HUES6 (cell line): Measurements from ENCODE around the gene MAVS.
"Not testable (repeated sequence)": the region's sequence is repeated elsewhere in the genome, so short reads cannot be mapped to it uniquely, and the experiment has no call there.

ENCODE experiments used
- H3K27ac ChIP-seq: 2 replicates; pipeline ENCODE4 v1.7.0; 2013; ENCODE audit warnings: low read depth, mild to moderate bottlenecking, low read length, inconsistent platforms
- H3K27me3 ChIP-seq: 2 replicates; pipeline ENCODE4 v1.6.1; 2013; ENCODE audit warnings: low read length; ENCODE audit not compliant: control insufficient read depth, insufficient read depth
- H3K36me3 ChIP-seq: 2 replicates; pipeline ENCODE4 v1.6.1; 2013; ENCODE audit warnings: low read length; ENCODE audit not compliant: control insufficient read depth, insufficient read depth
- H3K4me1 ChIP-seq: 2 replicates; pipeline ENCODE4 v1.6.1; 2013; ENCODE audit warnings: low read length; ENCODE audit not compliant: control insufficient read depth, insufficient read depth
- H3K4me3 ChIP-seq: 2 replicates; pipeline ENCODE4 v1.5.1; 2013; ENCODE audit warnings: low read depth, low read length
- H3K9ac ChIP-seq: one replicate; pipeline ENCODE4 v1.6.1; 2013; ENCODE audit warnings: mild to moderate bottlenecking, low read length
- H3K9me3 ChIP-seq: 2 replicates; pipeline ENCODE4 v1.6.1; 2013; ENCODE audit warnings: low read depth, low read length; ENCODE audit not compliant: control insufficient read depth, insufficient read depth

Gene MAVS

DNA sequence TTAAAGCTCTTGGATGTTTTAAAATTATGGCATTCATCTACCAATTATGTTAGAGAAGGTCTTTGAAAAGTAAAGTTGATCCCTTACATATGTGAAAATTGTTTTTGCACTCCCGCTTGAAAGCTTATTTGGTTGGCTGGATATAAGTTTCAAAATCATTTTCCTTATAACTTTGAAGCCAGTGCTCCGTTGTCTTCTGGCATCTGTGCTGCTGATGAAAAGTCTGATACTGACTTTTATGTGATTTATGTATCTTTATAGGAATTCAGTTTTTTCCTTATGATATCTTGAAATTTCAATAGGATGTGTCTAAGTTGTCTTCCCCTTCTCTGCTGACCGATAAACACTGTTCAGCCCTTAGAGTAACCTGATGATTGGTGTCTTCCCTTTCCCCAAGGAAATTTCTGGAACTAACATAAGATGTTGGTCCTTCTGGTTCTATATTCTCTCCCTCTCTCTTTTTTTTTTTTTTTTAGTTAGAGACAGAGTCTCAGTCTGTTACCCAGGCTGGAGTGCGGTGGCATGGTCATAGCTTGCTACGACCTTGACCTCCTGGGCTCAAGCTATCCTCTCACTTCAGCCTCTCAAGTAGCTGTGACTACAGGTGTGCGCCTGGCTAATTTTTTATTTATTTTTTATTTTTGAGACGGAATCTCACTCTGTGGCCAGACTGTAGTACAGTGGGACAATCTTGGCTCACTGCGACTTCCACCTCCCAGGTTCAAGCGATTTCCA is 55.2 kb downstream of the MAVS start:
- no peak overlapping the region for H3K4me3 ChIP-seq
- H3K27ac ChIP-seq = no peak overlapping the region
- H3K9me3 ChIP-seq = no peaks in the 10 kb centered on the region
- peaks cover 13% of the 10 kb centered on the region for H3K4me1 ChIP-seq
- H3K9ac ChIP-seq = no peak overlapping the region
- peaks cover 13% of the 10 kb centered on the region for H3K36me3 ChIP-seq
- H3K27me3 ChIP-seq = no peaks in the 10 kb centered on the region

DNA sequence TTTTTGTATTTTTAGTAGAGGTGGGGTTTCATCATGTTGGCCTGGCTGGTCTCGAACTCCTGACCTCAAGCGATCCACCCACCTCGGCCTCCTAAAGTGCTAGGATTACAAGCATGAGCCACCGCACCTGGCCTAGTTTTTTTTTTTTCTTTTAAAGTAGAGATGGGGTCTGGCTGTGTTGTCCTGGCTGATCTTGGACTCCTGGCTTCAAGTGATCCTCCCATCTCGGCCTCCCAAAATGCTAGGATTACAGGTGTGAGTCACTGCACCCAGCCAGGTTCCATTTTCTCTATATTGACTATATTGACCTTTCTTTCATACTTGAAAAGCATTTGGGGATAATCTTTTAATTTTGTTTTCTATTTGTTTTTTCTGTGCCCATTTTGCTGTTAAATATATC is 55.8 kb downstream of the MAVS start:
- Histone ChIP-seq H3K4me1 (peaks cover 8% of the 10 kb centered on the region), H3K9ac (no peak overlapping the region), H3K4me3 (no peak overlapping the region), H3K27ac (no peak overlapping the region), H3K27me3 (no peaks in the 10 kb centered on the region), H3K9me3 (no peaks in the 10 kb centered on the region), H3K36me3 (peaks cover 10% of the 10 kb centered on the region)

DNA sequence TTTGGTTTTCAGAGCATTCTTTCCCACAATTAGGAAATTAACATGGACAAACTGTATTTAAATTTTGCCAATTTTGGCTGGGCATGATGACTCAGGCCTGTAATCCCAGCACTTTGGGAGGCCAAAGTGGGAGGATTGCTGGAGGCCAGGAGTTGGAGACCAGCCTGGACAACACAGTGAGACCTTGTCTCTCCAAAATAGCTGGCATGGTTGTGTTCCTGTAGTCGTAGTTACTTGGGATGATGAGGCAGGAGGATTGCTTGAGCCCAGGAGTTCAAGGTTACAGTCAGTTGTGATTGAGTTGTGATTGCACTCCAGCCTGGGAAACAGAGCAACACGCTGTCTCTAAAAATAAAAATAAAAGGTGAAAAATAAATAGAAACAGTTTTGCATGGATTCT is 57.6 kb downstream of the MAVS start:
- Histone ChIP-seq H3K4me3 (no peak overlapping the region), H3K36me3 (peaks cover 27% of the 10 kb centered on the region), H3K9ac (no peak overlapping the region), H3K4me1 (peaks cover 8% of the 10 kb centered on the region), H3K27ac (no peak overlapping the region), H3K9me3 (no peaks in the 10 kb centered on the region), H3K27me3 (no peaks in the 10 kb centered on the region)

DNA sequence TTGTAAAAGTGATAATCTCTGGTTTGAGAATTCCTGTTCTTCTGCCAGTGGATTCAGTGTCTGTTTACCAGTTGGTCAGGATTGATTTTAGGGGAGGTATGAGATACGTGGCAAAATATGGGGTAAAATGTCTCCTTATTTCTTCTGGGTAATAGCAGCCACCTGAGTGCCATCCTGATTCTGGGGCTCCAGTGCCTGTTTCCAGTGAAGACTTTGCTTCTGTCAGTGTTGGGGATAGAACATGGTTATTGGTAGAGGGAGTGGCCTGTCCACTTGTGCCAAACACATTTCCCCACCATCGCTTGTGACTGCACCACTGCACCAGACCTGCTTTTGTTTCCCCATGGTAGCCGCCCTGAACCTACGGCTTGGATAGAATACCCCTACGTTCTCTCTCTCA is 58.2 kb downstream of the MAVS start:
- peaks cover 33% of the 10 kb centered on the region for H3K36me3 ChIP-seq
- no peaks in the 10 kb centered on the region for H3K9me3 ChIP-seq
- no peak overlapping the region for H3K27ac ChIP-seq
- no peak overlapping the region for H3K9ac ChIP-seq
- no peaks in the 10 kb centered on the region for H3K27me3 ChIP-seq
- H3K4me3 ChIP-seq = no peak overlapping the region
- H3K4me1 ChIP-seq = peaks cover 8% of the 10 kb centered on the region

DNA sequence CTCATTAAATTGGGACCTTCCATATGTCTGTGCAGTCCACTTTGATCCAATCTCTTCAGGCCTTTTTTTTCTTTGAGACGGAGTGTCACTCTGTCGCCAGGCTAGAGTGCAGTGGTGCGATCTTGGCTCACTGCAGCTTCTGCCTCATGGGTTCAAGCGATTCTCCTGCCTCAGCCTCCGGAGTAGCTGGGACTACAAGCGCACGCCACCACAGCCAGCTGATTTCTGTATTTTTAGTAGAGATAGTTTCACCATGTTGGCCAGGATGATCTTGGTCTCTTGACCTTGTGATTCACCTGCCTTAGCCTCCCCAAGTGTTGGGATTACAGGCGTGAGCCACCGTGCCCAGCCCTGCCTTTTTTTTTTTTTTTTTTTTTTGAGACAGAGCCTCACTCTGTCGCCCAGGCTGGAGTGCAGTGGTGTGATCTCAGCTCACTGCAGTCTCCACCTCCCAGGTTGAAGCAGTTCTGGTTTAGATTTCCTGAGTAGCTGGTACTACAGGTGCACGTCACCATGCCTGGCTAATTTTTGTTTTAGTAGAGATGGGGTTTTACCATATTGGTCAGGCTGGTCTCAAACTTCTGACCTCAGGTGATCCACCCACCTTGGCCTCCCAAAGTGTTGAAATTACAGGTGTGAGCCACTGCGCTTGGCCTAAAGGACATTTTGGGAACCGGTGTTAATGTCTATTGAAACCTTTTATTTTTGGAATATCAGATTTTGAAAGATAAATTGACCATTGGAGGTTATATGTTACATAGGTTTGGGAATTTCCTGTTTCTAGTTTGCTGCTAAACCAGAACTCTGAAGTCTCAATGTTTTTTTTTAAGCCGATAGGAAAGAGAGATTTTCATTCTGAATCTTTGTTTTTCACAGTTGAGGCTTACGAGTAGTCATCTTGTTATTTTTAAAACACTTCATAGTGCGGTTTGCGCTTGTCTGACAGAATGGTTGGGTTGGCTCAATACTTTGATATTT is 60.4 kb downstream of the MAVS start:
- peaks cover 55% of the 10 kb centered on the region for H3K36me3 ChIP-seq
- not testable (repeated sequence) for H3K9ac ChIP-seq, H3K27me3 ChIP-seq, H3K9me3 ChIP-seq, H3K4me1 ChIP-seq, H3K27ac ChIP-seq, H3K4me3 ChIP-seq

DNA sequence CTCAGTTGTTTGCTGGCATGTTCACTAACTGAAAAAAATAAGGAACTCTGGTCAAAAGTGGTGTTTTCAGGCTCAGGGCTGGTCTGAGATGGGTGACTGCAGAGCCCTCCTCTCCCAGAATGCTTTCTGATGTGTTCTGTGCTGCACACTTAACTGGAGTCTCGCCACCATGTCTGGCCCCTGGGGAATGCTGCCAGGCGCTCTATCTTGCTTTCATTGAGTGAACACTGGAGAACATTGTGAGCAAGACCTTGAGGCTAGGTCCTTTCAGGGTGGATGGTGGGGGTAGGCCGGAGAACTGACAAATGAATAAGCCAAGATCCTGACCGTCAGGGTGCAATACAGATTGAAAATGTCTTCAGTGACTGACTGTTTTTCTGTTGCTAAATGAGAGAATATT is 62.0 kb downstream of the MAVS start:
- no peak overlapping the region for H3K9ac ChIP-seq
- no peak overlapping the region for H3K4me3 ChIP-seq
- H3K27ac ChIP-seq = no peak overlapping the region
- peaks cover 70% of the 10 kb centered on the region for H3K36me3 ChIP-seq
- no peaks in the 10 kb centered on the region for H3K4me1 ChIP-seq
- no peaks in the 10 kb centered on the region for H3K9me3 ChIP-seq
- no peaks in the 10 kb centered on the region for H3K27me3 ChIP-seq

DNA sequence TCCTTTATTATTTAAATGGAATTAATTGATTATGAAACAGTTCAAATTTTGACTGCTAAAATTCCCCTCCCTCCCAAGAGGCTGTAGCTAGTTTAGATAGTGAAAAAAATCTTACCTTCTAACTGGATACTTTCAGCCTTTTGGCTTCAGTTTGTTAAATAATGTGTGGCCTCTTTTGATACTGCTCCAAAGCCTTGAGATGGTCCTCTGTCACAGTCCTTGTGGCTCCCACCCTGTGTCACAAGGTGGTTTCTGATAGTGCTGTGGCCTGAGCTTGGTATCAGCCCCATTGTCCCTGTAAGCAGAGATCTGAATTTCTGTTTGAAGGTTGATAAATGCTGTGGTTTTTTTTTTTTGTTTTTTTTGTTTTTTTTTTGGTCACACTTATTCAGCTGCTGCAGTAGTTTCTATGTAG is 63.3 kb downstream of the MAVS start:
- H3K4me3 ChIP-seq = no peak overlapping the region
- no peaks in the 10 kb centered on the region for H3K9me3 ChIP-seq
- H3K27ac ChIP-seq = no peak overlapping the region
- H3K9ac ChIP-seq = no peak overlapping the region
- no peaks in the 10 kb centered on the region for H3K4me1 ChIP-seq
- no peaks in the 10 kb centered on the region for H3K27me3 ChIP-seq
- H3K36me3 ChIP-seq = peaks cover 80% of the 10 kb centered on the region

DNA sequence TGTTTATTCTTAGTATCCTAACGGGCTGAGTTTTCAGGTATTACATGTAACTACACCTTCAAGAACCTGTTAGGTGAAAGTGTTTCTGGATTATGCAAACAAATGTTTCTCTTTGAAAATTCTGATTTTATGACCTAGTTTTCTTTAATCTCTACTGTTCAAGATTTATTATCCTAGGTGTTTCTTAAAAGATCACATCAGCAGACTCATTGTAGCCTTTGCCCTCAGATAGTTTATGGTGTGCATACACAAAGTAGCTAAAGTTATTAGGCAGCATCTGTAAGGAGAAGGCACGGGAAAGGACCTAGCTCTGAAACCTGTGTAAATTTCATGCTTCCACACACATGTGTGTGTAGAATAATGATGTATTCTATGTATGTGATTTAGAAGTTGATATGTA is 64.2 kb downstream of the MAVS start:
- Histone ChIP-seq H3K27ac (no peak overlapping the region), H3K9me3 (no peaks in the 10 kb centered on the region), H3K36me3 (peaks cover 87% of the 10 kb centered on the region), H3K9ac (no peak overlapping the region), H3K27me3 (no peaks in the 10 kb centered on the region), H3K4me1 (no peaks in the 10 kb centered on the region), H3K4me3 (no peak overlapping the region)

DNA sequence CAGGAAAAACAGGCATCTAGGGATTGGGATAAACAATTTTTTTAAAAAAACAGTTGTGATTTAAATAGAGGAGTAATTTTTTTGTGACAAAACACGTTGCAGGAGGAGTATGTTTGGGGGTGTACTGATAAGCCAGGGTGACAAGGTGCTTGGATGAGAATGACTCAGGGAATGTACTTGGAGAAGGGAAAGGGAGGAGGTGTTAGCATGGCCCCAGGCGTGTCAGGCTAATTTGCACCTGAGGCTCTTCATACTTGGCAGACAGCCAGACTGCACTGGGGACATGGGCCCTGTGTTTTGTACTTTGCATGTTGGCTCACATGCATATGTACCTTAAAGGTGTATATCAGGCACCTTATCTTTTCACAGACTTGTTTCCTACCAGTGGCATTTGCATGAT is 65.3 kb downstream of the MAVS start:
- Histone ChIP-seq H3K4me1 (no peaks in the 10 kb centered on the region), H3K4me3 (no peak overlapping the region), H3K27me3 (no peaks in the 10 kb centered on the region), H3K9ac (no peak overlapping the region), H3K9me3 (no peaks in the 10 kb centered on the region), H3K36me3 (peaks cover 94% of the 10 kb centered on the region), H3K27ac (no peak overlapping the region)

DNA sequence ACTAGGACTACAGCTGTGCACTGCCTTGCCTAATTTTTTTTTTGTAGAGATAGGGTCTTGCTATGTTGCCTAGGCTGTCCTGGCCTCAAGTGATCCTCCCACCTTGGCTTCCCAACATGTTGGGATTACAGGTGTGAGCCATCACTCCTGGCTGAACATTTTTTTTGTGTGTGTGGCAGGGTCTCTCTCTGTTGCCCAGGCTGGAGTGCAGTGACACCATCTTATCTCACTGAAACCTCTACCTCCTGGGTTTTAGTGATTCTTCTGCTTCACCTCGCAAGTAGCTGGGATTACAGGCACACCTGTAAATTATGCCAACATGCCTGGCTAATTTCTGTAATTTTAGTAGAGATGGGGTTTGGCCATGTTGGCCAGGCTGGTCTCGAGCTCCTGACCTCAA is 67.8 kb downstream of the MAVS start:
- H3K4me1 ChIP-seq = no peaks in the 10 kb centered on the region
- no peaks in the 10 kb centered on the region for H3K27me3 ChIP-seq
- no peaks in the 10 kb centered on the region for H3K9me3 ChIP-seq
- H3K9ac ChIP-seq = no peak overlapping the region
- H3K27ac ChIP-seq = no peak overlapping the region
- H3K4me3 ChIP-seq = no peak overlapping the region
- H3K36me3 ChIP-seq = peaks cover 95% of the 10 kb centered on the region

DNA sequence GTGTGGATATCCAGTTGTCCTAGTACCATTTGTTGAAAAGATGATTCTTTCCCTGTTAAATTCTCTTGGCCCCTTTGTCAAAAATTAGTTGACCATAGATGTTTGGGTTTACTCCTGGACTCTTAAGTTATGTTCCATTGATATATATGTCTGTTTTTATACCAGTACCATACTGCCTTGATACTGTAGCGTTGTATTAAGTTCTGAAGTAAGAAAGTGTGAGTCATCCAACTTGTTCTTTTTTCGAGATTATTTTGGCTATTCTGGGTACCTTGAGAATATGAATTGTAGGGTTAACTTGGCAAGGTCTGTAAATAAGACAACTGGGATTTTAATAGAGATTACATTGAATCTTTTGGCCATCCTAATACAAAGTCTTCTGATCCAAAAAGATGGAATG is 69.1 kb downstream of the MAVS start:
- no peak overlapping the region for H3K4me3 ChIP-seq
- no peaks in the 10 kb centered on the region for H3K4me1 ChIP-seq
- H3K27me3 ChIP-seq = no peaks in the 10 kb centered on the region
- no peak overlapping the region for H3K27ac ChIP-seq
- peaks cover 94% of the 10 kb centered on the region for H3K36me3 ChIP-seq
- no peaks in the 10 kb centered on the region for H3K9me3 ChIP-seq
- no peak overlapping the region for H3K9ac ChIP-seq
